ENCODE results near the gene SORBS2. TPM values are rescaled to one million over a fixed set of nuclear protein-coding genes. Genes with fewer than 3 reads are reported as not detected.

Gene SORBS2
- total RNA-seq, 1 donor from 2014 or later = 18.8 TPM

- Histone ChIP-seq H3K4me3 (ENCODE audit: low read depth, low read length) (no peak overlapping the region), H3K27me3 (ENCODE audit: control insufficient read depth, insufficient read depth, low read length) (no peaks in the 10 kb centered on the region), H3K36me3 (ENCODE audit: control insufficient read depth, insufficient read depth, low read length) (no peaks in the 10 kb centered on the region)
- TF ChIP-seq, protein P1, sequence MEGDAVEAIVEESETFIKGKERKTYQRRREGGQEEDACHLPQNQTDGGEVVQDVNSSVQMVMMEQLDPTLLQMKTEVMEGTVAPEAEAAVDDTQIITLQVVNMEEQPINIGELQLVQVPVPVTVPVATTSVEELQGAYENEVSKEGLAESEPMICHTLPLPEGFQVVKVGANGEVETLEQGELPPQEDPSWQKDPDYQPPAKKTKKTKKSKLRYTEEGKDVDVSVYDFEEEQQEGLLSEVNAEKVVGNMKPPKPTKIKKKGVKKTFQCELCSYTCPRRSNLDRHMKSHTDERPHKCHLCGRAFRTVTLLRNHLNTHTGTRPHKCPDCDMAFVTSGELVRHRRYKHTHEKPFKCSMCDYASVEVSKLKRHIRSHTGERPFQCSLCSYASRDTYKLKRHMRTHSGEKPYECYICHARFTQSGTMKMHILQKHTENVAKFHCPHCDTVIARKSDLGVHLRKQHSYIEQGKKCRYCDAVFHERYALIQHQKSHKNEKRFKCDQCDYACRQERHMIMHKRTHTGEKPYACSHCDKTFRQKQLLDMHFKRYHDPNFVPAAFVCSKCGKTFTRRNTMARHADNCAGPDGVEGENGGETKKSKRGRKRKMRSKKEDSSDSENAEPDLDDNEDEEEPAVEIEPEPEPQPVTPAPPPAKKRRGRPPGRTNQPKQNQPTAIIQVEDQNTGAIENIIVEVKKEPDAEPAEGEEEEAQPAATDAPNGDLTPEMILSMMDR (IDR thresholded peaks at IDR 0.05; ENCODE audit: insufficient read depth, low read length, poor library complexity, severe bottlenecking) = no peak
- no peak for DNase-seq (ENCODE audit: low read depth)
Observed at GRCh38 chr4:185767528-185767927, 44.5 kb downstream of the SORBS2 start.

DNA sequence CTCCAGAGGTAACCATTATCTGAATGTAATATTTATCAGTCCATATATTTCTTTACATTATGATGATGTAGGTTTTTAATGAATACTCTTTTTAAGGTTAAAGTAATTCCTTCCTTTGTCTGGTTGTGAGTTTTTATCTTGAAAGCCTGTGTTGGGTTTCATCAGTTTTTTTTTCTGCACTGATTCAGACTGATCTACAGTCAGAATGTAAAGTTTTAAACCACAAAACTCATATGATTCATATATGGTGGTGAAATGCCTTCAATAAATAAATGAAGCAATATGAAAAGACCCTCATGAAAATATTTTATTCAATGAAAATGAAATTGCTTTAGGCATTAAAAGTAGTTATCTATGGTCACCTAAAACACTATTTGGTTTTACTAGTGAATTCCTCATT, 47.1 kb downstream of the SORBS2 start:
- Histone ChIP-seq H3K4me3 (ENCODE audit: low read depth, low read length) (no peak overlapping the region), H3K36me3 (ENCODE audit: control insufficient read depth, insufficient read depth, low read length) (no peaks in the 10 kb centered on the region), H3K27me3 (ENCODE audit: control insufficient read depth, insufficient read depth, low read length) (no peaks in the 10 kb centered on the region)
- no peak for DNase-seq (ENCODE audit: low read depth)
- TF ChIP-seq, protein P1 (IDR thresholded peaks at IDR 0.05; ENCODE audit: insufficient read depth, low read length, poor library complexity, severe bottlenecking) = no peak

- Histone ChIP-seq H3K27me3 (ENCODE audit: control insufficient read depth, insufficient read depth, low read length) (no peaks in the 10 kb centered on the region), H3K36me3 (ENCODE audit: control insufficient read depth, insufficient read depth, low read length) (no peaks in the 10 kb centered on the region), H3K4me3 (ENCODE audit: low read depth, low read length) (no peak overlapping the region)
- TF ChIP-seq, protein P1 (IDR thresholded peaks at IDR 0.05; ENCODE audit: insufficient read depth, low read length, poor library complexity, severe bottlenecking) = no peak
- no peak for DNase-seq (ENCODE audit: low read depth)
Observed at GRCh38 chr4:185761352-185762235, 50.4 kb downstream of the SORBS2 start.

DNA sequence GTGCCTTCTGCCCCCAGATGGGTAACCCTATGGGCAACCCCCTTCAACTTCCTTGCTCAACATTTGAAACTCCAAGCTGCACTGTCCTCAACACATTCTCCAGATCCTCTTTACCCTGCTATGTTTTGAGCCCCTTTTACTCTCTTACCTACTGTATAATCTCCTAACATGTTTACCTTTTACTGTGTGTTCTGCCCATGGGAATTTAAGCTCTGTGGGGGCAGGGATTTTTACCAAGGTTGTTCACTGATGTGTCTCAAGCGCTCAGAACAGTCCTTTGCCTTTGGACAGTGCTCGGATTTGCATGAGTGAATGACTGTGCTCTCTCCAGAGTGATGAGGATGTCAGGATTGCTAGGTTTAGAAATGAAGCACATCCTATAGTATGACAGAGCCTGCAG, 53.2 kb downstream of the SORBS2 start:
- TF ChIP-seq, protein P1 (IDR thresholded peaks at IDR 0.05; ENCODE audit: insufficient read depth, low read length, poor library complexity, severe bottlenecking) = no peak
- H3K36me3 ChIP-seq (ENCODE audit: control insufficient read depth, insufficient read depth, low read length) = no peaks in the 10 kb centered on the region
- no peak overlapping the region for H3K4me3 ChIP-seq (ENCODE audit: low read depth, low read length)
- DNase-seq (ENCODE audit: low read depth) = no peak
- no peaks in the 10 kb centered on the region for H3K27me3 ChIP-seq (ENCODE audit: control insufficient read depth, insufficient read depth, low read length)

- H3K27me3 ChIP-seq (ENCODE audit: control insufficient read depth, insufficient read depth, low read length) = no peaks in the 10 kb centered on the region
- H3K4me3 ChIP-seq (ENCODE audit: low read depth, low read length) = no peak overlapping the region
- no peaks in the 10 kb centered on the region for H3K36me3 ChIP-seq (ENCODE audit: control insufficient read depth, insufficient read depth, low read length)
- TF ChIP-seq, protein P1 (IDR thresholded peaks at IDR 0.05; ENCODE audit: insufficient read depth, low read length, poor library complexity, severe bottlenecking) = no peak
- DNase-seq (ENCODE audit: low read depth) = no peak
Observed at GRCh38 chr4:185755451-185755850, 56.5 kb downstream of the SORBS2 start.

- H3K4me3 ChIP-seq (ENCODE audit: low read depth, low read length) = no peak overlapping the region
- DNase-seq (ENCODE audit: low read depth) = no peak
- H3K27me3 ChIP-seq (ENCODE audit: control insufficient read depth, insufficient read depth, low read length) = no peaks in the 10 kb centered on the region
- TF ChIP-seq, protein P1 (IDR thresholded peaks at IDR 0.05; ENCODE audit: insufficient read depth, low read length, poor library complexity, severe bottlenecking) = no peak
- H3K36me3 ChIP-seq (ENCODE audit: control insufficient read depth, insufficient read depth, low read length) = no peaks in the 10 kb centered on the region
Observed at GRCh38 chr4:185754961-185755360, 57.0 kb downstream of the SORBS2 start.
